AG04449 (cell line): Measurements from ENCODE around the gene TMEM134.

Experiments used
- CTCF ChIA-PET: fragments of 350-600 bp; formaldehyde crosslinking; extraction: SDS; loops from one replicate; lab custom pipeline; 2021; ENCODE audit warnings: antibody characterized with exemption; lab: Yijun Ruan, JAX
- POLR2A ChIA-PET: fragments of 400-600, 350-600 bp; formaldehyde crosslinking; extraction: SDS; loops from one replicate; lab custom pipeline; 2020; ENCODE audit warnings: antibody characterized with exemption, inconsistent platforms; lab: Yijun Ruan, JAX
- DNase-seq: peaks from one replicate; pipeline ENCODE4 v3.0.0-alpha.2; 2010; ENCODE audit warnings: low read depth, low spot score
- H3K4me3 ChIP-seq: 2 replicates; pipeline ENCODE4 v1.5.1; 2011; ENCODE audit warnings: low read depth, mild to moderate bottlenecking, control low read depth, low read length
- TF ChIP-seq, protein P1 (sequence below): IDR thresholded peaks from one replicate; pipeline ENCODE4 v1.5.1; 2011; ENCODE audit warnings: mild to moderate bottlenecking, moderate library complexity, low read length, control low read depth, inconsistent platforms; ENCODE audit not compliant: insufficient read depth; ENCODE audit errors: missing control alignments

Gene TMEM134

DNA sequence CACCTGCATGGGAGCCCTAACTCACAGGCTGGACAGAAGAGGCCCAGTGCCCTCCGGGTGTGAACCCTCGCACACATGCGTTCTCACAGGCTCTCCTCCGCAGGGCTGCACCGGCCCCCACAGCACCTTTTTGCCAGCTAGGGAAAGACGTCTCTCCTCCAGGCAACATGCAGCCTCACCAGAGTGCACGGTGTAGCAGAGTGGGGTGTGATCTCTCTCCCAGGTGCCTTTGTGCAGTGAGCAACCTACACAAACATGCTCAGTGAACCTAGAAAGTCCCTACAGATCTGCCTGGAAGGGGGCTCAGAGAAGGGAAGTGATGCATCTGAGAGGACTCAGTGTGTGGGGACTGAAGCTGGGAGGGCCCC lies 57.3 kb downstream of the TMEM134 start:
- POLR2A ChIA-PET: no interaction called here
- H3K4me3 ChIP-seq: no peak overlapping the region
- TF ChIP-seq, protein P1, sequence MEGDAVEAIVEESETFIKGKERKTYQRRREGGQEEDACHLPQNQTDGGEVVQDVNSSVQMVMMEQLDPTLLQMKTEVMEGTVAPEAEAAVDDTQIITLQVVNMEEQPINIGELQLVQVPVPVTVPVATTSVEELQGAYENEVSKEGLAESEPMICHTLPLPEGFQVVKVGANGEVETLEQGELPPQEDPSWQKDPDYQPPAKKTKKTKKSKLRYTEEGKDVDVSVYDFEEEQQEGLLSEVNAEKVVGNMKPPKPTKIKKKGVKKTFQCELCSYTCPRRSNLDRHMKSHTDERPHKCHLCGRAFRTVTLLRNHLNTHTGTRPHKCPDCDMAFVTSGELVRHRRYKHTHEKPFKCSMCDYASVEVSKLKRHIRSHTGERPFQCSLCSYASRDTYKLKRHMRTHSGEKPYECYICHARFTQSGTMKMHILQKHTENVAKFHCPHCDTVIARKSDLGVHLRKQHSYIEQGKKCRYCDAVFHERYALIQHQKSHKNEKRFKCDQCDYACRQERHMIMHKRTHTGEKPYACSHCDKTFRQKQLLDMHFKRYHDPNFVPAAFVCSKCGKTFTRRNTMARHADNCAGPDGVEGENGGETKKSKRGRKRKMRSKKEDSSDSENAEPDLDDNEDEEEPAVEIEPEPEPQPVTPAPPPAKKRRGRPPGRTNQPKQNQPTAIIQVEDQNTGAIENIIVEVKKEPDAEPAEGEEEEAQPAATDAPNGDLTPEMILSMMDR: no peak
- CTCF ChIA-PET: interaction anchor here (6.5 kb wide), 1 partner anchor 9 kb away, joined by 40 read pairs; the partner anchor contains the start of genes PPP1CA and TBC1D10C
- DNase-seq: no peak
